Measurements from ENCODE around the gene KLK15.
A peak's percentile ranks its signal among the peaks of the same experiment; 100 is the strongest.

Gene KLK15

DNA sequence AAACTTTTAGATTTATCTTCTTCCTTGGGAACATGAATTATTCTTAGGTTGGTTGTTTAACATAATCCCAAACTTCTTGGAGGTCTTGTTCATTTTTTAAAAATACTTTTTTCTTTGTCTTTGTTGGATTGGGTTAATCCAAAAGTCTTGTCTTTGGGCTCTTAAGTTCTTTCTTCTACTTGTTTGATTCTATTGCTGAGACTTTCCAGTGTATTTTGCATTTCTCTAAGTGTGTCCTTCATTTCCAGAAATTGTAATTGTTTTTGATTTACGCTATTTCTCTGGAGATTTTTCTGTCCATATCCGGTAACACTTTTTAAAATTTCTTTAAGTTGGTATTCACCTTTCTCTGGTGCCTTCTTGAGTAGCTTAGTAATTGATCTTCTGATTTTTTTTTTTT lies 9.8 kb upstream of the KLK15 start:
- no peak for DNase-seq (ENCODE audit: low read depth in 2 of 2)

DNA sequence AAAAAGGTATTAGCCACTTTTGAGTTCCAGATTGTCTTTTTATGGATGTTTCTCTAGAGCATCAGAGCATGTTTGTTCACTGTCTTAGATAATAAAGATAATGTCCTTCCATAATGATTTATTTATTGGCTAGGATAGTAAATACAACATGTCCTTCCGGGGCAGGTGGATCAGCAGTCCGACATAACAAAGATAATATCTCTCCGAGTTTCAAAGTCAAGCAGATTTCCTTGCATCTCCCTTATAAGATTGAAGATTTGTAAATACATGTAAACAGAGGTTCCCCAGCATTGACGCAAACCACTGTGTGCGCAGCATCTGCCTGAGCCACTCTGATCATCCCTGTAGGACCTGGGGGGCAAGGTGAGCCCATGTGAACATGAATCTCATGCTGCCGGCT lies 8.8 kb upstream of the KLK15 start:
- no peak for DNase-seq (ENCODE audit: low read depth in 2 of 2)

DNA sequence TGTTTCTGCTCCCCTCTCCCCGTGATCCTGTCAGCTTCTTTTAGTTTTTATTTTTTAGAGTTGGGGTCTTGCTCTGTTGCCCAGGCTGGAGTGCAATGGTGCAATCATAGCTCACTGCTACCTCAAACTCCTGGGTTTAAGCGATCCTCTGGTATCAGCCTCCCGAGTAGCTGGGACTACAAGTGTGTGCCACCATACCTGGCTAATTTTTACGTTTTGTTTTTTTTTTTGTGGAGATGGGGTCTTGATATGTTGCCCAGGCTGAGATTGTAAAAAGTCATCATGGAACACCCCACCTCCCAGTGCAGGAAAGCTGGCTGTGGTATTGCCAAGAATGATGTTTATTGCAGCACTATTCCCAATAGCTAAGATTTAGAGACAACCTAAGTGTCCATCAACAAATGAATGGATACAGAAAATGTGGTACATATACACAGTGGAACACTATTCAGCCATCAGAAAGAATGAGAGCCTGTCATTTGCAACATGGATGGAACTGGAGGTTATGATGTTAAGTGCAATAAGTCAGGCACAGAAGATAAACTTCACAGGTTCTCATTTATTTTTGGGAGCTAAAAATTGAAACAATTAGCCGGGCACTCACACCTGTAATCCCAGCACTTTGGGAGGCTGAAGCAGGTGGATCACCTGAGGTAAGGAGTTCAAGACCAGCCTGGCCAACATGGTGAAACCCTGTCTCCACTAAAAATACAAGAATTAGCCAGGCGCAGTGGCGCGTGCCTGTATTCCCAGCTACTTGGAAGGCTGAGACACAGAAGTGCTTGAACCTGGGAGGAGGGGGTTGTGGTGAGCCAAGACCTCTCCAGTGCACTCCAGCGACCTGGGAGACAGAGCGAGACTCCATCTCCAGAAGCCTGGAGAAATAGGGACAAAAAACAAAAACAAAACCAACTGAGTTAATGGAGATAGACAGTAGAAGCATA lies 6.6 kb upstream of the KLK15 start:
- DNase-seq (ENCODE audit: low read depth in 2 of 2) = no peak

- no peak for DNase-seq (ENCODE audit: low read depth in 2 of 2)
These were observed 4.9 kb upstream of the KLK15 start for GRCh38 chr19:50838239-50838638.

GRCh38 chr19:50837300-50837699 lies 3.9 kb upstream of the KLK15 start:
- no peak for DNase-seq (ENCODE audit: low read depth in 2 of 2)

GRCh38 chr19:50836543-50837195 lies 3.3 kb upstream of the KLK15 start:
- no peak for DNase-seq (ENCODE audit: low read depth in 2 of 2)

DNA sequence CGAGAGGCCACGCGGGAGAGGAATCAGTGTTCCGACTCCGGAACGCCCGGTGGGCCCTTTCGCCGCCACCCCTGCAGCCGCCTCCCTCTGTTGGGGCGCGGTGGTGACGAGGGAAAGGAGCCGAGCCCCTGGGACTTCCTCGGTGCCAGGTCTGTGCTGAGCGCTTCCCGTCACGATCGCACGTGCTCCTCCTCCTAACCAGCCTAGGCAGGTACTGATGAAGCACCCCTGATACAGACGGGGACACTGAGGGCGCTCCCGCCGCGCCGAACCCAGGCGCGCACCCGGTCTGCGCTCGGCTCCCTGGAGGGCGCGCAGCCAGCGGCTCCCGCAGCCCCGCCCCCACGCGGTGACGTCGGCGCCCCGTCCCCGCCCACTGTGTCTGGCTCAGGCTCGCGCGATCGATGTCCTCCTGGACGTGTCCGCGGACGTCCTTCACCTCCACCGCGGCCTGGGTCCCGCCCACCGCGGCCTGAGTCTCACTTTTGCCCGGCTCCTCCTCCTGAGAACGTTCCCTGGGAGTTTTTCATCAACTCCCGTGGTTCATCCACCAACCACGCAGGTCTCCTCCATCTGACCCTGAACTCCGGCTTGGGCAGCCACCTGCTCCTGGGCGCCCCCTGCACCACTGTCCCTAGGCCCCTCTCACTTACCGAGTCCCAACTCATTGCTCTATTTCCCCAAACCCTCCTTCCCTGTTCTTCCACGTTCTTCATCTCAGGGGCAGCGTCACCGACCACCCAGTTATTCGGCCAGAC lies 2.6 kb upstream of the KLK15 start:
- DNase-seq (ENCODE audit: low read depth in 2 of 2) = peak in 1 of 2 experiments; percentile 10

- no peak for DNase-seq (ENCODE audit: low read depth in 2 of 2)
These were observed 1.9 kb upstream of the KLK15 start for GRCh38 chr19:50835103-50835784.

- no peak for DNase-seq (ENCODE audit: low read depth in 2 of 2)
These were observed 411 bp upstream of the KLK15 start for GRCh38 chr19:50833802-50834167.

DNA sequence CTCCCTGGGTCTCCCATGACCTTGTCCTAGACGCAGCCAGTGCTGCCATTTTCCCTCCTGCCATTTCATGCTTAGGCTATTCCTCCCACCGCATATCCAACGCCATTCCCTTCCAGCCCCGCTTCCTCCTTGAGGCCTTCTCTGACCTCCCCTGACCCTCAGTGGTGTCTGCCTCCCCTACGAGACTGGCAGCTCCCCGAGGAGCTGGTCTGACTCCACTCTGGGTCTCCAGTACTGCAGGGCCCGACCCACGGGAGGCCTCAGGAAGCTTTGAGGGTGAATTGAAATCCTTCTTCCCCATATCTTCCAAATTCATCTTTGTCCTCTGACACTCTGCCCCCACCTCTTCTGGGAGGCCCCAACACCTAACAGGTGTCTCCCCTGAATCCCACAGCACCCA lies 708 bp downstream of the KLK15 start:
- no peak for DNase-seq (ENCODE audit: low read depth in 2 of 2)

DNA sequence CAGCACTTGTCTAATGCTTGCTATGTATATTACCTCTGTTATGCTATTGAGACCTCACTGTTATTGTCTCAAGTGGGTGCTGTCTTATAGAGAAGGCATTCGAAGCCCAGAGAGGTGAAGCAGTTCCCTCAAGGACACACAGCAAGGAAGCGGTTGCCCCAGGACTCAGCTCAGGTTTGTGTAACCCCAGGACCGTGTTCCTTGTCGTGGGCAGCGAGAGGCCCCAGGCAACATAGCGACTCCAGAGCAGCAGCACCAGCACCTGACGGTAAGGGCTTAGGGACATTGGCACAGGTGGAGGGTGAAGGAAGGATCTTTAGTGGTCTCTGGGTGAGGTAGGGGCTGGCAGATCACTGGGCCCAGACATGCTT lies 2.4 kb downstream of the KLK15 start:
- no peak for DNase-seq (ENCODE audit: low read depth in 2 of 2)

DNA sequence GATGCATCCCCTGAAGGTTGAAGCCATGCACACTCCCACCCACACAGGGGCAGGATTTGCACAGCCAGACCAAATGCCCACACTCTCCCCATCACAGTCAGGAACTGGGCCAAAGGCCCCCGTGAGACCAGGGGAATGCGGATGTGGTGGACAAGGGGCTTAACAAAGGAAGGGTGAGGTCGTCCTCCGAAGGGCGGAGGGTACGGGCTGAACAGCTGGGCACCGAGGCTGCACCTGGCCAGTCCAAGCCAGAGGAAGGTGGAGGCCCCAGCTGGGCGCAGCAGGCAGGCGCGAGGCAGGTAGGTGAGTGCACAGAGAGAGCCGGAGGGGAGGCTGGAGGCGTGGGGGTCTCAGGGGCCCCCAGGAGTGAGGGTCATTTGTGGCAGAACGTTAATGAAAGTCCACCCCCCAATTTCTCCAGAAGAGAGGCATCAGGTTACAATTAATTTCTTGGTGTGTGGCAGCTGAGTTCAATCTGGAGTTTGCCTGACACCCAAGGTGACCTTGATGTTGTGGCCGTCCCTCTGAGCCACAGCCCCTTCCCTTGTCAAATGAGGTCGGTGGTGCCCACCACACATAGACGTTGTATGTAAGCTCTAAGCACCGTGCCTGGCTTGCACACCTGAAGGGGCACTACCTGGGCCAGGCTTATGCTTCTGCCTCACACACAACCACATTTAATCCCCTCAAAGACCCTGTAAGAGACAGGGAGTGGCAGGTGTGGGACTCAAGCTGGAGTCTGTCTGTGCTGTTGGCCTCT lies 2.9 kb downstream of the KLK15 start:
- DNase-seq (ENCODE audit: low read depth in 2 of 2) = no peak

- no peak for DNase-seq (ENCODE audit: low read depth in 2 of 2)
These were observed 3.6 kb downstream of the KLK15 start for GRCh38 chr19:50829801-50830200.

DNA sequence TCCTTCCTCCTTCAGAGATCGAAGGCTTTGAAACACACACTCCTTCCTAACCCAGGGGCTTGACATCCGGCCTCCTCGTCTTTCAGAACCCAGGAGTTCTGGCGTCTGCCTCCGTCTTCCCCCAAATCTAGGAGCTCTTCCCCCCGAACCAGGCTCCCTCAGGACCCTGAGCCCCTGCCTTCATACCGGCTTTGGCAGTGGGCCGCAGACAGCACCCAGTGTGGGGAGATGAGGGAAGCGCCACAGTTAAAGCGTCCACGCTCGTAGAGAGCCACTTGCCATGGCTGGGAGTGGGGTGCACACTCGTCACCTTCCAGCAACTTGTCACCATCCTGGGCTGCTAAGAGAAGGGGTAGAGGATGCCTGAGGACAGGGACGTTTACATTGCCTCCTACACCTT lies 5.9 kb downstream of the KLK15 start:
- DNase-seq (ENCODE audit: low read depth in 2 of 2) = no peak

DNA sequence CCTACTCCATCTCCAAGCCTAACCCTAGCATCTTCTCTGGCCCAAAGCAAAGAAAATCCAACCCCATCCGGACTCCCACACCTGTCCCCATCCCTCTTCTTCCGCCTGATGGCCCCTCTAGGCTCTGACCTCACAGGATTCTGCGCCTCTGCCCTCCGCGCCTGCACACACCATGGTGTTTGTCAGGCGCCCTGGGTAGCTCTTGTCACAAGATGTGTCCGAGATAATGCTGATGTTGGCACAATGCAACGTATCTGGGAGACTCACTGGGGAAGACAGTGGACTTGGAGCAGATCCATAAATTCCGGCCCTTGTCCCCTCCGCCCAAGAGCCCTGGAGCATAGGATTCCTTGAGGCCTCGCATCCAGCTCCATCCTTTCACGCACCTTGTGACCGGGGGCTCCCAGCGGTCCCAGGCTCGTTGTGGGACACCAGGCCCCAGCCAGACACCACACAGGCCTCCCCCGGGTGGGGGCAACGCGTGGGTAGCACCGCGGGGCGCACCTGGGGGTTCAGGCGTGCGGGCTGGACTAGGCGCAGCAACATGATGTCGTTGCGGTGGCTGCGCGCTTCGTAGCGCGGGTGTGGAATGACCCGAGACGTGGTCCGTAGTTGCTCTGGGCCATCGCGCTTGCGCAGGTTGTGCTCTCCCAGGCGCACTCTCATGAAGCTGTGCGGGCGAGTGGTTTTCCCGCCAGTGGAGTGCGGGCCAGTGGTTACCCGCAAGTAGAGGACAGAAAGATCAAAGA lies 6.7 kb downstream of the KLK15 start:
- no peak for DNase-seq (ENCODE audit: low read depth in 2 of 2)

DNA sequence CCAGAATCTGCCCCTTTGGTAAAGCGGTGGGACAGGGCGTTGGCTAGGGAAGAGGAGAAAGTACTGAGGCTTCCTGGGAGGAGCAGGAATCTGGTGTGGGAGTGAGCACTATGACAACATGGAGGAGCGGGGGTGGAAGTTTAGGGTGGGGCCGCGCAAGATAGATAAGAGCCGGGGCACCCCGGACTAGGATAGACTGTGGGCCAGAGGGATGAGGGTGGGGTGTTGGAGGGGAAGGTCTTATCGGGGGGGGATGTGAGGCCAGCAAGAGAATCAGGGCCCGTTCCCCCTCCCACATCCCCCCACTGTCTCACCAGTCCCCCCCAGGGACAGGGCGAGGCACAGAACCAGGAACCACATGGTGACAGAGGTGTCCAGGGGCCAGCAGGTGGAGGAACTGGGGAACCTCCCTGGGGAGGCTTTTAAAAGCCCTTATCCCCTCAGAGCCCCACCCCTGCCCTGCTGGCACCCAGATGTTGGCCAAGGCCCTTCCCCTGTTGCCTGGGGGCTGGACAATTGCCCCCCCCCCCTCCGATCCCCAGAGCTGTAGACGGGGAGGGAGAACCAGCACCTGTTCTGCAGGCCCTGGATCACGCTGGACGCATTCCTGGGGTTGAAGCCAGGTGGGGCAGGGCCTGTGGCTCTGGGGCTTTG lies 9.9 kb downstream of the KLK15 start, which contains the start of gene KLK1:
KLK1 (minus strand) TSS at position 399 of the 654 bp plus-strand sequence; CDS start at position 360, 39 bp downstream.
- no peak for DNase-seq (ENCODE audit: low read depth in 2 of 2)

DNA sequence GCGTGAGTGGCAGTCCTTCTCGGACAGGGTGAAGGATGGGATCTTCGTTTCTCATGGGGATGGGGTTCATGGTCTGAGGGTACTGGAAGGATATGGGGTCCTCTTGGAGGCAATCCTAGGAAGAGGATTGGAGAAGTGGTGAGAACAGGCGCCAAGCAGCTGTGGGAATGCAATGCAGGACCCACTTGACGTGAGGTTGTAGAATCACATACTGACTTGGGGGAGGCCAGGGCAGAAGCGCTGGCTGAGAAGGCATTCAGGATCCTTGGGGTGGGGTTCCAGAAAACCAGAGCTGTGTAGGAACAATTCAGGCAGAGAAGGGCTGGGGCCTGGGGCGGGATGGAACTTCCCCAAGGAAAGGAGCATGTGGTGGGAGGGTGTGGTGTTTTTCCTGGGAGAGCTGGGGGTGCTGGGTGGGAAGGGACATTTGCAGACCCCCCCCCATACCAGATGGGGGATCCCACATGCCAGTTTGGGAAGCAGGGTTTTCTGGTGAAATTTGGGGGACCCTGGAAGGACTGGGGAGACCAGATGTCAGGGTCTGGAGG lies 10.6 kb downstream of the KLK15 start:
- DNase-seq (ENCODE audit: low read depth in 2 of 2) = no peak

DNA sequence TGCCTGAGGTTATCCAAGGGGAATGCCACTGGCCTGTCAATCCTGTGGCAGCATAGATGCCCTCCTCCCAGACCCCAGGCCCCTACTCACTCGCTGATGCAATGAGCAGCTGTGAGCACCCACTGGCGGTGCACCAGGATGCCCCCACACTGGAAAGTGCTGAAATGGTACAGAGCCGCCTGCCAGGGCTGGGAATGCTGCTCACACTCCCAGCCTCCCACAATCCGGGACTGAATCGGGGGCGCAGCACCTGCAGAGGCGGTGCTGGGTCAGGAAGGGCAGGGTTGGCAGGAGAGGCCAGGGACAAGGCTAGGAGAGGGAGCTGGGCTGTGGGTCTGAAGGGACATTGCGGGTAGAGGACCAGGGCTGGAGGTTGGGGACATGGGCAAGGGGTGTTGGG lies 11.8 kb downstream of the KLK15 start:
- no peak for DNase-seq (ENCODE audit: low read depth in 2 of 2)

GRCh38 chr19:50821248-50821612 lies 12.1 kb downstream of the KLK15 start:
- no peak for DNase-seq (ENCODE audit: low read depth in 2 of 2)

Data from fibroblast of skin of left biceps (primary cell).